SJSA1 (cell line): Measurements from ENCODE around the gene TMED1. TPM values are rescaled to one million over a fixed set of nuclear protein-coding genes. Genes with fewer than 3 reads are reported as not detected.
"Not testable (repeated sequence)": the region's sequence is repeated elsewhere in the genome, so short reads cannot be mapped to it uniquely, and the experiment has no call there.

Experiments used
- DNase-seq, 2 experiments: peaks; one replicate each; pipeline ENCODE4 v3.0.0-alpha.2; 2015 to 2020; ENCODE audit warnings: low spot score in 2 of 2, low read depth in 1 of 2
- H3K27ac ChIP-seq: fragments of 250-450 bp; sonication (Bioruptor Pico); 2 replicates; pipeline ENCODE4 v1.5.1; 2020; ENCODE audit warnings: mild to moderate bottlenecking, moderate library complexity
- H3K27me3 ChIP-seq: fragments of 250-450 bp; sonication (Bioruptor Pico); replicated peaks from 2 replicates; pipeline ENCODE4 v1.5.1; 2020; ENCODE audit warnings: mild to moderate bottlenecking, moderate library complexity
- H3K36me3 ChIP-seq: fragments of 250-450 bp; sonication (Bioruptor Pico); 2 replicates; pipeline ENCODE4 v1.5.1; 2020; ENCODE audit warnings: mild to moderate bottlenecking
- H3K4me1 ChIP-seq: fragments of 250-450 bp; sonication (Bioruptor Pico); replicated peaks from 2 replicates; pipeline ENCODE4 v1.6.1; 2021; ENCODE audit warnings: mild to moderate bottlenecking
- H3K4me3 ChIP-seq: fragments of 250-450 bp; sonication (Bioruptor Pico); 2 replicates; pipeline ENCODE4 v1.5.1; 2020; ENCODE audit warnings: mild to moderate bottlenecking
- H3K9me3 ChIP-seq: fragments of 250-450 bp; sonication (Bioruptor Pico); replicated peaks from 2 replicates; pipeline ENCODE4 v1.5.1; 2020; ENCODE audit warnings: mild to moderate bottlenecking
- total RNA-seq: library from RNA; depleted of rRNA; stranded (reverse); fragments of >200 nt; shearing (Covaris generic); gene quantifications from 2 replicates; pipeline ENCODE4 v1.2.3, GENCODE V29; 2014

Gene TMED1
- total RNA-seq, 1 experiment from 2014 or later: 78.8 TPM

DNA sequence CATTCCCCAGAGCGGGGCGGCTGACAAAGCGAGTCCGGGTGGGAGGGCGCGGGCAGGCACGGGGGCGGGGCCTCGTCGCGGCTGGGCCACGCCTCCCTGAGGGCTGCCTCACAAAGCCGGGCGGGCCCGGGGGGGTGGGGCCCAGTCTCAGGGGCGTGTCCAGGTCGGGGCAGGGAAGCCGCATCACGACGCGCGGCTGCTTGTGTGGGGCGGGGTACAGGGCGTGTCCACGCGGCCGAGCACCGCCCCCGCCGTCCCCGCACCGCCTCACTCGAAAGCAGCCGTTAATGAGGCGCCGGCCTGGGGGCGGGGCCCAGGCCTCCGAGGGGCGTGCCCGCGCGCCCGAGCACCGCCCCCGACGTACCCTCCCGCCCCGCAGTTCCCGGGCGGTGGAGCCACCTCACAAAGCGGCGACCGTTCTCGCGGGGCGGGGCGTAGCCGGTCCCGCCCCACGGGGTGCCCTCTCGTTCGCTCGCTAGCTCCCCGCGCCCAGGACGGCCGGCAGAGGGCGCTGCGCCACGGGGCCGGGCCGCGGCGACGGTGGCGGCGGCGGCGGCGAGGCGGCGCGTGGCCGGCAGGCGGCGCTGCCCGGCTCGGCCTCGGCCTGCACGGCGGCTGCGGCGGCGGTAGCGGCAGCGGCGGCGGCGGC is 35.1 kb upstream of the TMED1 start, which contains the start of gene CARM1:
CARM1 (plus strand) TSS at position 599 of the 649 bp plus-strand sequence. CDS start 150 bp downstream, outside the sequence.
- no peaks in the 10 kb centered on the region for H3K27me3 ChIP-seq
- peak within 1 kb of the TSS; percentile 47 for H3K27ac ChIP-seq
- peak; percentile 99 to 100 for DNase-seq
- H3K4me3 ChIP-seq: peak within 1 kb of the TSS; percentile 93
- peaks cover 6% of the 10 kb centered on the region; the same call in 1 of the 2 replicates for H3K36me3 ChIP-seq
- H3K9me3 ChIP-seq: no peaks in the 10 kb centered on the region
- peaks cover 16% of the 10 kb centered on the region for H3K4me1 ChIP-seq

DNA sequence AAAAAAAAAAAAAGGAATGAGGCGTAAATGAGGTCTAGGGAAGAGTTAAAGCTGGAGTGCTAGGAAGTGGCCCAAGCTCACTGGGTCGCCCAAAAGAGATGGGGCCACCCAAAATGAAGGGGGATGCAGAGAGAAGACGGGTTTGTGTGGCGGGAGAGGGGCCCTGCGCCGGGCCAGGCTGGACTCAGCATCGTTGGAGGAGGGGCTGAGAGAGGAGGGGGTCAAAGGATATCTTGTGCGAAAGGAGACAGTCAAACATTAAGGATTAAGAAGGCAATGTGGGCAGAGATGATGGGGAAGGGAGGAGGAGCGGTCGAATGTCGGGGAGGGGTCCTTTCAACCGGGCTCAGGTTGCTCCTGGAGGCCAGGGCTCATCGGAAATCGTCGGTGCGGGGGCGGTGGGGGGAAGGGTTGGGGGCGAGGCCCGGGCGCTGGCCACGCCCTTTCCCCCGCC is 34.5 kb upstream of the TMED1 start:
- H3K36me3 ChIP-seq: peaks cover 6% of the 10 kb centered on the region; the same call in 1 of the 2 replicates
- H3K4me3 ChIP-seq: peak overlapping the region; percentile 36
- peaks cover 16% of the 10 kb centered on the region for H3K4me1 ChIP-seq
- H3K27ac ChIP-seq: peak overlapping the region; percentile 47
- no peaks in the 10 kb centered on the region for H3K9me3 ChIP-seq
- H3K27me3 ChIP-seq: no peaks in the 10 kb centered on the region
- no peak for DNase-seq

DNA sequence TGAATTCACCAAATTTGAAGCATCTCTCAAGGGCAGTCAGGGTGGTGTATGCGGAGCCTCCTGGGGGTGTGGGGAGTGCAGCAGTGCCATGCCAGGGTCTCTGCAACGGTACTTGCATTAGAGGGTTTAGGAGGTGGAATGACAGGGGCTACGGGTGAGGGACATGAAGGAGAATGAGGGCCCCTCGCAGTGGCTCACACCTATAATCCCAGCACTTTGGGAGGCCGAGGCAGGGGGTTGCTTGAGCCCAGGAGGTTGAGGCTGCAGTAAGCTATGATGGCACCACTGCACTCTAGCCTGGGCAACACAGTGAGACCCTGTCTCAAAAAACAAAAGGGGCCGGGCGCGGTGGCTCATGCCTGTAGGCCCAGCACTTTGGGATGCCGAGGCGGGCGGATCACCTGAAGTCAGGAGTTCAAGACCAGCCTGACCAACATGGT is 33.9 kb upstream of the TMED1 start:
- not testable (repeated sequence) for DNase-seq, H3K27ac ChIP-seq, H3K9me3 ChIP-seq, H3K27me3 ChIP-seq, H3K36me3 ChIP-seq, H3K4me3 ChIP-seq
- peaks cover 16% of the 10 kb centered on the region for H3K4me1 ChIP-seq

DNA sequence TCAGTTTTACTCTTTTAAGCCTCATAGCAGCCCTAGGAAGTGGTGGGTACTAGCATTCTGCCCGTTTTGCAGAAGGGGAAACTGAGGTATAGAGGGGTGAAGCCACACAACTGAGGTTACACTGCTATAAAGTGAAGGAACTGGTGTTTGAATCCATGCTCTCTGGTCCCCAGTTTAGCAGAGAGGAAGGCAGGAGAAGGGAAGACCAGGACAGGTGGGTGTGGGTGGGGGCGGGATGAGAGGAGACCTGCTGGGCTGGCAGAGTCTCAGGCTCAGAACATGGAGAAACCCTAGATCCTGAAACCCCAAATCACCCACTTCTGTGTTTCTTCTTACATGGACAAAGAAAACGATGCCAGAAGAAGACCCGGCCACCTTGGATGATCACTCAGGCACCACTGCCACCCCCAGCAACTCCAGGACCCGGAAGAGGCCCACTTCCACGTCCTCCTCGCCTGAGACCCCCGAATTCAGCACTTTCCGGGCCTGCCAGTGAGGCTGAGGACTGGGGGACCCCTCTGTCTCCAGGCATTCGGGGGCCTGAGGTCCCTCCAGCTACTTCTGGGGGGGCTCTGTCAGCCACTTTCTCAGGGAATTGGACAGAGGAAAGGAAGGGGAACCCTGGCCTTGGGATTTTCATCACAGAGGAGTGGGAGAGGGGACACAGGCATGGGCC is 33.0 kb upstream of the TMED1 start:
- Histone ChIP-seq H3K27me3 (no peaks in the 10 kb centered on the region), H3K36me3 (peaks cover 3% of the 10 kb centered on the region; the same call in 1 of the 2 replicates), H3K4me1 (peaks cover 19% of the 10 kb centered on the region), H3K9me3 (no peaks in the 10 kb centered on the region), H3K4me3 (no peak overlapping the region), H3K27ac (no peak overlapping the region)
- no peak for DNase-seq

DNA sequence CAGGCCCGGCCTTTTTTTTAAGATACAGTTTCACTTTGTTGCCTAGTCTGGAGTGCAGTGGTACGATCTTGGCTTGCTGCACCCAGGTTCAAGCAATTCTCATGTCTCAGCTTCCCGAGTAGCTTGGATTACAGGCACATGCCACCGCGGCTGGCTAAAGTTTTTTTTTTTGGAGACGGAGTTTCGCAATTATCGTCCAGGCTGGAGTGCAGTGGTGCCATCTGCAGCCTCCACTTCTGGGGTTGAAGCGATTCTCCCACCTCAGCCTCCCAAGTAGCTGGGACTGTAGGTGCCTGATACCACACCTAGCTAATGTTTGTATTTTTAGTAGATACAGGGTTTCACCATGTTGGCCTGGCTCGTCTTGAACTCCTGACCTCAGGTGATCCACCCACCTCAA is 30.5 kb upstream of the TMED1 start:
- no peak for DNase-seq
- Histone ChIP-seq H3K4me3 (no peak overlapping the region), H3K27ac (no peak overlapping the region), H3K4me1 (peaks cover 22% of the 10 kb centered on the region), H3K27me3 (no peaks in the 10 kb centered on the region), H3K36me3 (no peaks in the 10 kb centered on the region), H3K9me3 (no peaks in the 10 kb centered on the region)

DNA sequence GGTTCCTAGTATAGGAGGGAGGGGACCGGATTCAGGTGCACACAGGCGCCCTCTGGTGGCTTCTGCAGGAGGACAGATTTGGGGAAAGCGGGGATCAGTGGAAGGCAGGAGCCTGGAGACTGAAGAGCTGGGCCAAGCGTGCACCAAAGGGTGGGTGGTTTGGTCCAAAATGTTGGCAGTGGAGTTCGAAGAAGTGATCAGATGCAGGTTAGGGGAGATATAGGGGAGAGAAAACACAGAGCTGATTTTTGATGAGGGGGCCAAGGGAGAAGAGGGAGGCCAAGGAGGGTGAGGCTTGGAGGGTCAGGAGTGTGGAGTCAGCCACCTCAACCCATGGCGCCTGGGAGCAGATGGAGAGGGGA is 28.5 kb upstream of the TMED1 start:
- H3K27ac ChIP-seq: no peak overlapping the region
- H3K4me3 ChIP-seq: no peak overlapping the region
- H3K4me1 ChIP-seq: peaks cover 16% of the 10 kb centered on the region
- no peaks in the 10 kb centered on the region for H3K27me3 ChIP-seq
- no peaks in the 10 kb centered on the region for H3K36me3 ChIP-seq
- peak; percentile 67 to 85 for DNase-seq
- H3K9me3 ChIP-seq: no peaks in the 10 kb centered on the region

DNA sequence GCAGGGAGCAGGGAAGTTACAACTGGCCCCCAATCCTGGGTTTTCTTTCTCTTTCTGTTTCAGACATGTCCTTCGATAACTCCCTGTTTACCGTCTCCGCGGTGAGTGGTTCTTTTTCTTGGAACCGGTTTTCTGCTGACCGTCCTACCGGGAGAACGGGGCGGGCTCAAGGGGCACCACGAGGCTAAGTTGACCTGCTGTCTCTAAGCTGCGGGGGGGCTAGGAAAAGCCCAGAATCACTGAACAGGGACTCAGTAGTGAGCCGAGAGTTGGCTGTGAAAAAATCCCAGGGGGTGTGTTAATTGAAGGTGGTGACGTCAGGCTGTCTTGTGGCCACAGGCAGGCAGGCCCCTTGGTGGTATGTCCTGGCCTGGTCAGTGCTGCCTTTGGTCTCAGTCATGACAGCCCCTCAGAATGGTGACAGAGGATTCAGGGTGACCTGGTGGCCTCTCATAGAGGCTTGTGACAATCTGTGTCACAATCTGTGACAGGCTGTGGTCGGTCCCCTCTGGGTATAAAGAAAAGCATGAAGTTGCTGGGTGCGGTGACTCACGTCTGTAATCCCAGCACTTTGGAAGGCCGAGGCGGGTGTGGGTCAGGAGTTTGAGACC is 27.2 kb upstream of the TMED1 start:
- Histone ChIP-seq H3K4me1 (peaks cover 16% of the 10 kb centered on the region), H3K27ac (no peak overlapping the region), H3K27me3 (no peaks in the 10 kb centered on the region), H3K36me3 (no peaks in the 10 kb centered on the region), H3K9me3 (no peaks in the 10 kb centered on the region), H3K4me3 (no peak overlapping the region)
- peak; percentile 50 to 59 for DNase-seq

DNA sequence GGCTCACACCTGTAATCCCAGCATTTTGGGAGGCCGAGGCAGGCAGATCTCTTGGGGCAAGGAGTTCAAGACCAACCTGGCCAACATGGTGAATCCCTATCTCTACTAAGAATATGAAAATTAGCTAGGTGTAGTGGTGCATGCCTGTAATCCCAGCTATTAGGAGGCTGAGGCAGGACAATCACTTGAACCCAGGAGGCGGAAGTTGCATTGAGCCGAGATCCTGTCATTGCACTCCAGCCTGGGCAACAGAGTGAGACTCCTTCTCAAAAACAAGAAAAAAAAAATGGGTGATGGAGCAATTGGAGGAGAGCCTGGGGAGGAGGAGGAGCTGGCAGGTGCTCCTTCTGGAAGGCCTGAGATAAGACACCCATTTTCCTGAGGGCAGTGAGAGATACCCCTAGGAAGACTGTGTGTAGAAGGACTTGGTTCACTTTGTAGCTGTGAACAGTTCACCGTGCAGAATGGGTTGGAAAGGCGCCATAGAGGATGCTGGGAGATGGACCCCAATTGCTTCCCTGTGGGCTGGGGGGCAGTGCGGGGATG is 26.6 kb upstream of the TMED1 start:
- H3K27ac ChIP-seq: no peak overlapping the region

DNA sequence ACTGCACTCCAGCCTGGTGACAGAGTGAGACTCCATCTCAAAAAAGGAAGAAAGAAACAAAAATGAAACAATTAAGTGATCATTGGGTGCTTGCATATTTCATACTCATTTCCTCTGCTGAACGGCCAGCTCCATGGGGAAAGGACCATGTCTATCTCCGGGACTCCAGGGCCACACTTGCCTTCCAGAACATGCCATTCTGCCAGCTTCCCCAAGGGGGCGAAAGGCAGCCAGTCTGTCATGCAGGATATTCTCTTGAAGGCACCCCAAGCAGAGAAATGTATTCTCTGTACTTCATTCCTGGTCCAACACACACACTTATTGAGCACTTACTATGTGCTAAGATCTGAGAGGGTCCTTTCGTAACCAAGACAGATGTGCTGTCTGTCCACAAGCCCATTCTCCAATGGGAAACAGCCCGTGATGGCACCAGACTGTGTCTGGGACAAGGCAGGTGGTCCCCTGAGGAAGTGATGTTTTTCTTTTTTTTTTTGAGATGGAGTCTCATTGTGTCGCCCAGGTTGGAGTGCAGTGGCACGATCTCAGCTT is 25.2 kb upstream of the TMED1 start:
- Histone ChIP-seq H3K4me3 (no peak overlapping the region), H3K4me1 (peaks cover 16% of the 10 kb centered on the region), H3K27ac (no peak overlapping the region), H3K9me3 (no peaks in the 10 kb centered on the region), H3K27me3 (no peaks in the 10 kb centered on the region), H3K36me3 (no peaks in the 10 kb centered on the region)
- DNase-seq: no peak

More for the DNA sequence above, 26.6 kb upstream of the TMED1 start:
- no peaks in the 10 kb centered on the region for H3K27me3 ChIP-seq
- no peak for DNase-seq
- no peaks in the 10 kb centered on the region for H3K9me3 ChIP-seq
- H3K4me3 ChIP-seq: no peak overlapping the region
- no peaks in the 10 kb centered on the region for H3K36me3 ChIP-seq
- peaks cover 16% of the 10 kb centered on the region for H3K4me1 ChIP-seq

DNA sequence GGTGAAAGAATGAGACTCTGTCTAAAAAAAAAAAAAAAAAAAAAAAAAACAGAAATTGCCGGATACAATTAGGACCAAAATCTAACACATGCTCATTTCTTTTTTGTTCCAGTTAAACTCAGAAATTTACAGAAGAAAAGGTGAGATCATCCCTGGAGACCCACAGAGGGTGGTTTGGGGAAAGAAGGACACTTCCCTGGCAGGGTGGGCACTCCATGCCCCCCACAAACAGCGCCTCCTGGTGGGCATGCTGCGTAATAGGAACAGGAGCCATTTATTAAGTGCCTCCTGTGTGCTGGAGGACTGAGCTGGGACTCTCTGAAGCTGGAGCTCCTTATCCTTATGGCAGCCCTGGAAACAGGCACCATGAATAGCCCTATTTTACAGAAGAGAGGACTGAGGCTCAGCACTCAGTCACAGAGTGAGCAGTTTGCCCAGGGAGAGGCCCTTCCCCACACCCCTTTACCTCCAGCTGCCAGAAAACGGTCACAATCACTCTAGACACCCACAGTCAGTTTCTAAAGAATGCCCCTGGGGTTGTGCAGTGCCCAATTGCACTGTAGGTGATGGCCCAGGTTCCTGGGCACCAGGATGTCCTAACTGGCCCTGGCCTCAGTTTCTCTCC is 22.3 kb upstream of the TMED1 start:
- Histone ChIP-seq H3K27me3 (no peaks in the 10 kb centered on the region), H3K9me3 (no peaks in the 10 kb centered on the region), H3K36me3 (no peaks in the 10 kb centered on the region), H3K4me1 (peaks cover 6% of the 10 kb centered on the region), H3K27ac (no peak overlapping the region), H3K4me3 (no peak overlapping the region)
- peak in 1 of 2 experiments; percentile 52 for DNase-seq

DNA sequence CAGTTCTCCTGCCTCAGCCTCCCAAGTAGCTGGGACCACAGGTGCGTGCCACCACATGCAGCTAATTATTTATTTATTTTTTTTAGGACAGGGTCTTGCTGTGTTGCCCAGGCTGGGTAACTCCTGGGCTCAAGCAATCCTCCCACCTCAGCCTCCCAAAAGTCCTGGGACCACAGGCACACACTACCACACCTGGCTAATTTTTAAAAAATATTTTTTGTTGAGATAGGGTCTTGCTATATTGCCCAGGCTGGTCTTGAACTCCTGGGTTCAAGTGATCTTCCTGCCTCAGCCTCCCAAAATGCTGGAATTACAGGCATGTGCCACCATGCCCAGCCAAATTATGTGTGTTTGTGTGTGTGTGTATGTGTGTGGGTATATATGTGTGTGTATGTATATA is 20.9 kb upstream of the TMED1 start:
- not testable (repeated sequence) for H3K27me3 ChIP-seq, H3K4me1 ChIP-seq, H3K4me3 ChIP-seq, H3K9me3 ChIP-seq, H3K27ac ChIP-seq, H3K36me3 ChIP-seq, DNase-seq

DNA sequence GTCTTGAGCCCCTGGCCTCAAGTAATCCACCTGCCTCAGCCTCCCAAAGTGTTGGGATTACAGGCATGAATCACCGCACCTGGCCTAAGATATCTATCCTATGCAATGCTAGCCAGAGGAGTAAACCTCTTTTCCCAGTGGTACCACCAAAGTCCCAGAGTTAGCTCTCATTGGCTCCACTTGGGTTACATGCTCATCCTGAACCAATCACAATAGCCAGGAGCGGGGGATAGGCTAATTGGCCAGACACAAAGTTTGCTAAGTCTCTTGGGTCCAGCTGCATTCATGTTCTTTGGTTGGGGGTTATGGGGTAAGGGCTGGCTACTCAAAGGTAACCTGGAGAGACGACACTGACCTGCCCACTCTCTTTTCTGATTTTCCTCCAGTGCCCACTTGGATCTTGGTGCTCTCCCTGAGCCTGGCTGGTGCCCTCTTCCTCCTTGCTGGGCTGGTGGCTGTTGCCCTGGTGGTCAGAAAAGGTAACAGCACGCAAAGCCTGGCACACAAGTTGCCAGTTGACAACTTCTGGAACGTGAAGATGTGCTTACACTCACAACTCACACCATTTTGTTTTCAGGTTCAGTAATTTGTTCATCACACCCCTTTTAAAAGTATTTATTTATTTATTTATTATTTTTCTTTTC is 20.0 kb upstream of the TMED1 start:
- no peak for DNase-seq
- no peak overlapping the region for H3K4me3 ChIP-seq

More for the DNA sequence above, 20.0 kb upstream of the TMED1 start:
- H3K27me3 ChIP-seq: no peaks in the 10 kb centered on the region
- no peak overlapping the region for H3K27ac ChIP-seq
- H3K9me3 ChIP-seq: no peaks in the 10 kb centered on the region
- no peaks in the 10 kb centered on the region for H3K4me1 ChIP-seq
- H3K36me3 ChIP-seq: no peaks in the 10 kb centered on the region
